ENCODE results near the gene TMEM30A.

TMEM30A gene

GRCh38 chr6:75266716-75267291 lies 17.8 kb downstream of the TMEM30A start:
- DNase-seq (ENCODE audit: low read depth in 2 of 2, low spot score in 1 of 2) = no peak

GRCh38 chr6:75263401-75263750 lies 21.2 kb downstream of the TMEM30A start:
- no peak for DNase-seq (ENCODE audit: low read depth in 2 of 2, low spot score in 1 of 2)

- no peak for DNase-seq (ENCODE audit: low read depth in 2 of 2, low spot score in 1 of 2)
Measured at GRCh38 chr6:75262716-75263400, 21.7 kb downstream of the TMEM30A start.

- DNase-seq (ENCODE audit: low read depth in 2 of 2, low spot score in 1 of 2) = no peak
Measured at GRCh38 chr6:75261299-75261698, 23.3 kb downstream of the TMEM30A start.

GRCh38 chr6:75257343-75258087 lies 27.1 kb downstream of the TMEM30A start:
- no peak for DNase-seq (ENCODE audit: low read depth in 2 of 2, low spot score in 1 of 2)

GRCh38 chr6:75250552-75250951 lies 34.0 kb downstream of the TMEM30A start:
- DNase-seq (ENCODE audit: low read depth in 2 of 2, low spot score in 1 of 2) = no peak

GRCh38 chr6:75249837-75250236 lies 34.8 kb downstream of the TMEM30A start:
- DNase-seq (ENCODE audit: low read depth in 2 of 2, low spot score in 1 of 2) = no peak

- no peak for DNase-seq (ENCODE audit: low read depth in 2 of 2, low spot score in 1 of 2)
Measured at GRCh38 chr6:75246386-75246785, 38.2 kb downstream of the TMEM30A start.

- DNase-seq (ENCODE audit: low read depth in 2 of 2, low spot score in 1 of 2) = no peak
Measured at GRCh38 chr6:75244063-75244584, 40.5 kb downstream of the TMEM30A start.

- peak; percentile 68 to 72 for DNase-seq (ENCODE audit: low read depth in 2 of 2, low spot score in 1 of 2)
Measured at GRCh38 chr6:75243333-75244062, 41.1 kb downstream of the TMEM30A start, which contains the start of gene COX7A2. Gene COX7A2, minus strand, starts transcription at chr6:75243801. Its CDS starts 67 bp downstream, at chr6:75243734.

GRCh38 chr6:75236630-75237029 lies 48.0 kb downstream of the TMEM30A start:
- DNase-seq (ENCODE audit: low read depth in 2 of 2, low spot score in 1 of 2) = no peak

GRCh38 chr6:75235271-75235670 lies 49.3 kb downstream of the TMEM30A start:
- DNase-seq (ENCODE audit: low read depth in 2 of 2, low spot score in 1 of 2) = no peak

- no peak for DNase-seq (ENCODE audit: low read depth in 2 of 2, low spot score in 1 of 2)
Measured at GRCh38 chr6:75234126-75234865, 50.3 kb downstream of the TMEM30A start.

- DNase-seq (ENCODE audit: low read depth in 2 of 2, low spot score in 1 of 2) = no peak
Measured at GRCh38 chr6:75233092-75233615, 51.4 kb downstream of the TMEM30A start.

- no peak for DNase-seq (ENCODE audit: low read depth in 2 of 2, low spot score in 1 of 2)
Measured at GRCh38 chr6:75230484-75231325, 53.9 kb downstream of the TMEM30A start.

GRCh38 chr6:75224303-75224926 lies 60.2 kb downstream of the TMEM30A start:
- no peak for DNase-seq (ENCODE audit: low read depth in 2 of 2, low spot score in 1 of 2)

- DNase-seq (ENCODE audit: low read depth in 2 of 2, low spot score in 1 of 2) = no peak
Measured at GRCh38 chr6:75223428-75223827, 61.2 kb downstream of the TMEM30A start.

GRCh38 chr6:75222261-75222660 lies 62.3 kb downstream of the TMEM30A start:
- DNase-seq (ENCODE audit: low read depth in 2 of 2, low spot score in 1 of 2) = no peak

GRCh38 chr6:75221116-75221515 lies 63.5 kb downstream of the TMEM30A start:
- no peak for DNase-seq (ENCODE audit: low read depth in 2 of 2, low spot score in 1 of 2)

Data from stimulated activated CD8-positive, alpha-beta memory T cell treated with anti-CD3 and anti-CD28 coated beads, Interleukin-4, amount 100 ng/mL, for 1 hour (primary cell).